Measurements from ENCODE around the gene OR5B12. TPM values are rescaled to one million over a fixed set of nuclear protein-coding genes. Genes with fewer than 3 reads are reported as not detected.
A peak's percentile ranks its signal among the peaks of the same experiment; 100 is the strongest.

The OR5B12 gene
- not detected for total RNA-seq

- Mint-ChIP-seq H3K4me1 (no peaks in the 10 kb centered on the region), H3K27ac (no peak within 1 kb of the TSS), H3K36me3 (no peaks in the 10 kb centered on the region), H3K9me3 (peaks cover 12% of the 10 kb centered on the region), H3K27me3 (peaks cover 3% of the 10 kb centered on the region), H3K4me3 (no peak within 1 kb of the TSS)
- no peak for DNase-seq
- ATAC-seq (ENCODE audit: low read depth): no peak
- POLR2A ChIA-PET: no interaction called here
Measured at GRCh38 chr11:58442136-58442535, at the start of gene OR5B12. TSS of gene OR5B12 (minus strand) at chr11:58442236. CDS start at chr11:58440151, 2,085 bp downstream.

- POLR2A ChIA-PET: no interaction called here
- H3K9me3 Mint-ChIP-seq: no peaks in the 10 kb centered on the region
- no peak overlapping the region for H3K4me3 Mint-ChIP-seq
- DNase-seq (no peak), ATAC-seq (ENCODE audit: low read depth) (no peak)
- no peaks in the 10 kb centered on the region for H3K27me3 Mint-ChIP-seq
- no peaks in the 10 kb centered on the region for H3K4me1 Mint-ChIP-seq
- H3K27ac Mint-ChIP-seq: no peak overlapping the region
- H3K36me3 Mint-ChIP-seq: peaks cover 8% of the 10 kb centered on the region
Measured at GRCh38 chr11:58490827-58491226, 48.8 kb upstream of the OR5B12 start.

- Mint-ChIP-seq H3K27me3 (no peaks in the 10 kb centered on the region), H3K27ac (no peak overlapping the region), H3K4me3 (no peak overlapping the region), H3K9me3 (no peaks in the 10 kb centered on the region), H3K4me1 (no peaks in the 10 kb centered on the region), H3K36me3 (peaks cover 4% of the 10 kb centered on the region)
- DNase-seq (no peak), ATAC-seq (ENCODE audit: low read depth) (no peak)
- POLR2A ChIA-PET: no interaction called here
Measured at GRCh38 chr11:58487170-58487569, 45.1 kb upstream of the OR5B12 start.

- H3K4me3 Mint-ChIP-seq: no peak overlapping the region
- H3K9me3 Mint-ChIP-seq: no peaks in the 10 kb centered on the region
- no peak for DNase-seq
- no peak for ATAC-seq (ENCODE audit: low read depth)
- H3K36me3 Mint-ChIP-seq: peaks cover 4% of the 10 kb centered on the region
- no peak overlapping the region for H3K27ac Mint-ChIP-seq
- no peaks in the 10 kb centered on the region for H3K27me3 Mint-ChIP-seq
- no peaks in the 10 kb centered on the region for H3K4me1 Mint-ChIP-seq
- POLR2A ChIA-PET: no interaction called here
Measured at GRCh38 chr11:58485961-58486360, 43.9 kb upstream of the OR5B12 start.

- Mint-ChIP-seq H3K27ac (no peak overlapping the region), H3K27me3 (peaks cover 2% of the 10 kb centered on the region), H3K36me3 (peaks cover 1% of the 10 kb centered on the region), H3K4me3 (no peak overlapping the region), H3K9me3 (peaks cover 27% of the 10 kb centered on the region), H3K4me1 (no peaks in the 10 kb centered on the region)
- POLR2A ChIA-PET: no interaction called here
- ATAC-seq (ENCODE audit: low read depth) (no peak), DNase-seq (no peak)
Measured at GRCh38 chr11:58471892-58472291, 29.9 kb upstream of the OR5B12 start.

- Mint-ChIP-seq H3K27me3 (no peaks in the 10 kb centered on the region), H3K9me3 (peaks cover 13% of the 10 kb centered on the region), H3K36me3 (no peaks in the 10 kb centered on the region), H3K4me1 (no peaks in the 10 kb centered on the region), H3K4me3 (no peak overlapping the region), H3K27ac (no peak overlapping the region)
- ATAC-seq (ENCODE audit: low read depth): no peak
- POLR2A ChIA-PET: no interaction called here
- no peak for DNase-seq
Measured at GRCh38 chr11:58466293-58466692, 24.3 kb upstream of the OR5B12 start.

- ATAC-seq (ENCODE audit: low read depth): no peak
- Mint-ChIP-seq H3K4me3 (no peak overlapping the region), H3K36me3 (no peaks in the 10 kb centered on the region), H3K27me3 (no peaks in the 10 kb centered on the region), H3K27ac (no peak overlapping the region), H3K9me3 (peaks cover 11% of the 10 kb centered on the region), H3K4me1 (no peaks in the 10 kb centered on the region)
- POLR2A ChIA-PET: no interaction called here
- no peak for DNase-seq
Measured at GRCh38 chr11:58465690-58466089, 23.7 kb upstream of the OR5B12 start.

- POLR2A ChIA-PET: no interaction called here
- Mint-ChIP-seq H3K36me3 (no peaks in the 10 kb centered on the region), H3K27ac (no peak overlapping the region), H3K9me3 (peaks cover 10% of the 10 kb centered on the region), H3K4me3 (no peak overlapping the region), H3K4me1 (peaks cover 6% of the 10 kb centered on the region), H3K27me3 (peaks cover 8% of the 10 kb centered on the region)
- no peak for DNase-seq
- peak; percentile 52 for ATAC-seq (ENCODE audit: low read depth)
Measured at GRCh38 chr11:58451585-58451984, 9.5 kb upstream of the OR5B12 start.

- ATAC-seq (ENCODE audit: low read depth) (no peak), DNase-seq (no peak)
- POLR2A ChIA-PET: no interaction called here
- H3K27ac Mint-ChIP-seq: no peak overlapping the region
- peaks cover under 1% of the 10 kb centered on the region for H3K4me1 Mint-ChIP-seq
- peaks cover 14% of the 10 kb centered on the region for H3K9me3 Mint-ChIP-seq
- H3K27me3 Mint-ChIP-seq: peaks cover 6% of the 10 kb centered on the region
- no peak overlapping the region for H3K4me3 Mint-ChIP-seq
- H3K36me3 Mint-ChIP-seq: no peaks in the 10 kb centered on the region
Measured at GRCh38 chr11:58446294-58446693, 4.3 kb upstream of the OR5B12 start.

GRCh38 chr11:58444300-58444699 lies 2.3 kb upstream of the OR5B12 start:
- no peak overlapping the region for H3K4me3 Mint-ChIP-seq
- H3K4me1 Mint-ChIP-seq: no peaks in the 10 kb centered on the region
- POLR2A ChIA-PET: no interaction called here
- peaks cover 3% of the 10 kb centered on the region for H3K27me3 Mint-ChIP-seq
- H3K36me3 Mint-ChIP-seq: no peaks in the 10 kb centered on the region
- H3K27ac Mint-ChIP-seq: no peak overlapping the region
- no peak for ATAC-seq (ENCODE audit: low read depth)
- H3K9me3 Mint-ChIP-seq: peaks cover 13% of the 10 kb centered on the region
- no peak for DNase-seq

- DNase-seq (no peak), ATAC-seq (ENCODE audit: low read depth) (no peak)
- Mint-ChIP-seq H3K36me3 (no peaks in the 10 kb centered on the region), H3K9me3 (peaks cover 7% of the 10 kb centered on the region), H3K4me3 (no peak overlapping the region), H3K4me1 (no peaks in the 10 kb centered on the region), H3K27me3 (no peaks in the 10 kb centered on the region), H3K27ac (no peak overlapping the region)
- POLR2A ChIA-PET: no interaction called here
Measured at GRCh38 chr11:58438486-58438885, 3.5 kb downstream of the OR5B12 start.

GRCh38 chr11:58434217-58434616 lies 7.8 kb downstream of the OR5B12 start:
- Mint-ChIP-seq H3K27me3 (peaks cover 3% of the 10 kb centered on the region), H3K36me3 (no peaks in the 10 kb centered on the region), H3K4me1 (no peaks in the 10 kb centered on the region), H3K4me3 (no peak overlapping the region), H3K9me3 (peaks cover 5% of the 10 kb centered on the region), H3K27ac (no peak overlapping the region)
- POLR2A ChIA-PET: no interaction called here
- DNase-seq: no peak
- no peak for ATAC-seq (ENCODE audit: low read depth)

GRCh38 chr11:58433638-58434203 lies 8.3 kb downstream of the OR5B12 start:
- H3K36me3 Mint-ChIP-seq: no peaks in the 10 kb centered on the region
- no peak for ATAC-seq (ENCODE audit: low read depth)
- H3K4me1 Mint-ChIP-seq: no peaks in the 10 kb centered on the region
- peaks cover 3% of the 10 kb centered on the region for H3K27me3 Mint-ChIP-seq
- H3K9me3 Mint-ChIP-seq: peaks cover 4% of the 10 kb centered on the region
- no peak overlapping the region for H3K27ac Mint-ChIP-seq
- POLR2A ChIA-PET: no interaction called here
- DNase-seq: no peak
- no peak overlapping the region for H3K4me3 Mint-ChIP-seq

GRCh38 chr11:58429273-58429672 lies 12.8 kb downstream of the OR5B12 start:
- H3K4me3 Mint-ChIP-seq: no peak overlapping the region
- H3K27ac Mint-ChIP-seq: no peak overlapping the region
- H3K9me3 Mint-ChIP-seq: peaks cover 8% of the 10 kb centered on the region
- POLR2A ChIA-PET: no interaction called here
- DNase-seq (no peak), ATAC-seq (ENCODE audit: low read depth) (no peak)
- peaks cover 3% of the 10 kb centered on the region for H3K27me3 Mint-ChIP-seq
- no peaks in the 10 kb centered on the region for H3K36me3 Mint-ChIP-seq
- H3K4me1 Mint-ChIP-seq: no peaks in the 10 kb centered on the region

- POLR2A ChIA-PET: no interaction called here
- H3K27me3 Mint-ChIP-seq: peaks cover 3% of the 10 kb centered on the region
- H3K36me3 Mint-ChIP-seq: no peaks in the 10 kb centered on the region
- no peak within 1 kb of the TSS for H3K4me3 Mint-ChIP-seq
- ATAC-seq (ENCODE audit: low read depth): no peak
- H3K9me3 Mint-ChIP-seq: peaks cover 8% of the 10 kb centered on the region
- no peak for DNase-seq
- no peaks in the 10 kb centered on the region for H3K4me1 Mint-ChIP-seq
- no peak within 1 kb of the TSS for H3K27ac Mint-ChIP-seq
Measured at GRCh38 chr11:58428021-58428420, 14.0 kb downstream of the OR5B12 start, which contains the start of gene OR5B2. TSS of gene OR5B2 (minus strand) at chr11:58428121. CDS start at chr11:58423261, 4,860 bp downstream.
